NCI-H1436 (cell line): ENCODE data around the gene KLHL8.
A peak's percentile ranks its signal among the peaks of the same experiment; 100 is the strongest.
"Not testable (repeated sequence)": the region's sequence is repeated elsewhere in the genome, so short reads cannot be mapped to it uniquely, and the experiment has no call there.

Experiments
- DNase-seq: peaks from one replicate; lab custom pipeline; 2025; lab: John Stamatoyannopoulos, UW

Gene KLHL8

GRCh38 chr4:87179751-87180150 is 40.7 kb downstream of the KLHL8 start:
- DNase-seq = no peak

GRCh38 chr4:87174672-87175071 is 45.7 kb downstream of the KLHL8 start:
- DNase-seq = no peak

GRCh38 chr4:87171944-87172343 is 48.5 kb downstream of the KLHL8 start:
- DNase-seq = no peak

- DNase-seq = no peak
Measured at GRCh38 chr4:87166296-87166854, 54.0 kb downstream of the KLHL8 start.

GRCh38 chr4:87165892-87166291 is 54.5 kb downstream of the KLHL8 start:
- DNase-seq = no peak

- DNase-seq = no peak
Measured at GRCh38 chr4:87153078-87153870, 67.1 kb downstream of the KLHL8 start.

- DNase-seq = no peak
Measured at GRCh38 chr4:87152310-87153041, 67.9 kb downstream of the KLHL8 start.

GRCh38 chr4:87151730-87152129 is 68.7 kb downstream of the KLHL8 start:
- no peak for DNase-seq

GRCh38 chr4:87150498-87151261 is 69.7 kb downstream of the KLHL8 start:
- peak; percentile 69 for DNase-seq

- no peak for DNase-seq
Measured at GRCh38 chr4:87147116-87147515, 73.3 kb downstream of the KLHL8 start.

- DNase-seq = not testable (repeated sequence)
Measured at GRCh38 chr4:87145934-87146333, 74.5 kb downstream of the KLHL8 start.

GRCh38 chr4:87144356-87144755 is 76.1 kb downstream of the KLHL8 start:
- no peak for DNase-seq

GRCh38 chr4:87141428-87141827 is 79.0 kb downstream of the KLHL8 start:
- no peak for DNase-seq

GRCh38 chr4:87134122-87134521 is 86.3 kb downstream of the KLHL8 start:
- DNase-seq = no peak

- DNase-seq = no peak
Measured at GRCh38 chr4:87133183-87133582, 87.2 kb downstream of the KLHL8 start.

GRCh38 chr4:87132035-87132434 is 88.4 kb downstream of the KLHL8 start:
- DNase-seq = no peak

- DNase-seq = no peak
Measured at GRCh38 chr4:87130985-87131703, 89.3 kb downstream of the KLHL8 start.

GRCh38 chr4:87129681-87130080 is 90.7 kb downstream of the KLHL8 start:
- no peak for DNase-seq

GRCh38 chr4:87128006-87128705 is 92.3 kb downstream of the KLHL8 start:
- no peak for DNase-seq

- DNase-seq = no peak
Measured at GRCh38 chr4:87126056-87126455, 94.4 kb downstream of the KLHL8 start.

- no peak for DNase-seq
Measured at GRCh38 chr4:87122252-87122651, 98.2 kb downstream of the KLHL8 start.
